ENCODE measurements around the gene GTF2H2C.
"Not testable (repeated sequence)": the region's sequence is repeated elsewhere in the genome, so short reads cannot be mapped to it uniquely, and the experiment has no call there.

- not testable (repeated sequence) for TF ChIP-seq CTCF, POLR2AphosphoS5, POLR2A (IDR thresholded peaks at IDR 0.05)
These were observed 42.0 kb downstream of the GTF2H2C start for GRCh38 chr5:69601947-69602346.
